Left colon (tissue), 2 donors: ENCODE measurements around the gene CCDC183. TPM values are rescaled to one million over a fixed set of nuclear protein-coding genes. Genes with fewer than 3 reads are reported as not detected.
"Not testable (repeated sequence)": the region's sequence is repeated elsewhere in the genome, so short reads cannot be mapped to it uniquely, and the experiment has no call there.

Source experiments
- ATAC-seq: fragments of 200-7000 bp; cut with Tn5 transposase; one replicate; pipeline ENCODE4 v1.9.1; 2020; ENCODE audit warnings: mild to moderate bottlenecking, moderate library complexity
- DNase-seq, 2 donors: peaks; one replicate each; pipeline ENCODE4 v3.0.0-alpha.2; 2020
- intact Hi-C, 2 donors: fragments of 100-400 bp; cut with DNase I in 1 of 2; cut with micrococcal nuclease in 1 of 2; formaldehyde crosslinking; loops; one replicate each; pipeline versions ENCODE4 v1.11.2 to v1.14.0; 2022; cut with DNase I, micrococcal nuclease
- long read RNA-seq: library from polyadenylated mRNA; unstranded; transcript quantifications from one replicate; pipeline ENCODE4 v2.0.0, GENCODE V29; 2021
- total RNA-seq, 2 donors: library from RNA; stranded (reverse); fragmentation: NEBNext Ultra II Directional; extraction: Animal tissue kit (Norgen Biotek cat#: 25700); gene quantifications; one replicate each; pipeline ENCODE4 v1.2.1, GENCODE V29; 2021
- donor health status: DM: no; HTN: no; CAD: no.
- donor health status: DM: yes; HTN: yes; CAD: no.

CCDC183 gene
- total RNA-seq, result 10 to 100 TPM; 20.6 to 35.1 TPM
- long read RNA-seq, partial matches to known transcripts, result 2 of 5 reads
- long read RNA-seq, other reads (novel, unspliced or antisense), result 3 of 5 reads

DNA sequence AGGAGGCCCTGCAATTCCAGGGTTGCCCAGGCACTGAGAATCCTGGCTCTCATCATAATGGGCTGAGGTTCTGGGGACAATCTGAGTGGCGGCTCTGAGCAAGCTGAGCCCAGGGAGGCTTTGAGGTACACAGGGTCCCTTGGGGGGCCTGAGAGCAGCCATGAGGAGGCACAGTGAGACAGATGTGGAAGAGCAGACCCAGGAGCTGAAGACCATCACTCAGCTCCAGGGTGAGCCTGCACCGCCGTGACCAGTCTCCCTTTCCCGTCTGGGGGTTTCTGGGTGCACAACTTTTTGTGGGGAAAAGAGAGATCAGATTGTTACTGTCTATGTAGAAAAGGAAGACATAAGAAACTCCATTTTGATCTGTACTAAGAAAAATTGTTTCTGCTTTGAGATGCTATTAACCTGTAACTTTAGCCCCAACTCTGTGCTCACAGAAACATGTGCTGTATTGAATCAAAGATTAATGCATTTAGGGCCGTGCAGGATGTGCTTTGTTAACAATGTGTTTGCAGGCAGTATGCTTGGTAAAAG is at the start of gene CCDC183:
Gene CCDC183 (plus strand): TSS at position 101 of the 537 bp plus-strand sequence. CDS start 60 bp downstream, at position 161.
- DNase-seq (no peak), ATAC-seq (no peak)
- intact Hi-C loops, result no loop called here

DNA sequence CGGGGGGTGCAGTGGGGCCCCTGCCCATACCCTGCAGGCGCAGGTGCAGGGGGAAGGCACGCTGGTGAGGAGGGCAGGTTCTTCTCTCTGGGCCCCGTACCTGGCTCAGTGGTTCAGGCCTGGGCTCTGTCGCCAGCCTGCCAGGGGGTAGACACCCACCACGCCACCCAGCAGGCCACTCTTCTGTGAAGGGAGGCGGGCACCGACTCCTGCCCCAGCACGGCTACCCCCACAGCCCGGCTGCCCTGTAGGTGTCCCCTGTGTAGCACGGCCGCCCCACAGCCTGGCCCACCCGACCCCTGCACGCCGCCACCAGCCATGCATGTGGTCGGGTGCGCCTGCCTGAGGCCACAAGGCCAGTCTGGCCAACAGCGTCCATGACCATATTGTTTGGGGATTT is 49.5 kb upstream of the CCDC183 start:
- intact Hi-C loops, result no loop called here
- no peak for ATAC-seq
- DNase-seq, result no peak

- intact Hi-C loops, result no loop called here
- no peak for ATAC-seq
- DNase-seq, result no peak
These were observed 48.7 kb upstream of the CCDC183 start for GRCh38 chr9:136747161-136748060.

DNA sequence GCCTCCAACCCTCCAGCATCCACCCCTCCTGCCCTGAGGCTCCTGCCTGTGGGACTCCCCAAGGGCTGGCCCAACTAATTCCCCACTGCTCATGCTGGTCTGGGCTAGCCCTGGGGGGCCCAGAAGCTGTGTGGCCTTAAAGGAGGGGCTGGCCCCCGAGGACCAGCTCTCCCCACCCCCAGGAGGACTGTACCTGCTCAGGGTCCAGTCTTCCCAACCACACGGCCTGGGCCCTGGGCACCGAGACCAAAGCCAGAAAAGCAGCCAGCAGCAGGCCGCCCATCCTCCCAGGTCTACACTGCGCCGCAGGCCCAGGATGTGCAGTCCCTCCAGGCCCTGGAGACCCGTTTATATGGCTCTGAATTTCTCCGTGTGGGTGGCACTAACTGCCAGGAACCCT is 47.9 kb upstream of the CCDC183 start, which contains the start of gene LCN6:
Gene LCN6 (minus strand): TSS at position 325 of the 400 bp plus-strand sequence. CDS start 42 bp downstream, at position 283.
- ATAC-seq (no peak), DNase-seq (no peak)
- intact Hi-C loops, result no loop called here

DNA sequence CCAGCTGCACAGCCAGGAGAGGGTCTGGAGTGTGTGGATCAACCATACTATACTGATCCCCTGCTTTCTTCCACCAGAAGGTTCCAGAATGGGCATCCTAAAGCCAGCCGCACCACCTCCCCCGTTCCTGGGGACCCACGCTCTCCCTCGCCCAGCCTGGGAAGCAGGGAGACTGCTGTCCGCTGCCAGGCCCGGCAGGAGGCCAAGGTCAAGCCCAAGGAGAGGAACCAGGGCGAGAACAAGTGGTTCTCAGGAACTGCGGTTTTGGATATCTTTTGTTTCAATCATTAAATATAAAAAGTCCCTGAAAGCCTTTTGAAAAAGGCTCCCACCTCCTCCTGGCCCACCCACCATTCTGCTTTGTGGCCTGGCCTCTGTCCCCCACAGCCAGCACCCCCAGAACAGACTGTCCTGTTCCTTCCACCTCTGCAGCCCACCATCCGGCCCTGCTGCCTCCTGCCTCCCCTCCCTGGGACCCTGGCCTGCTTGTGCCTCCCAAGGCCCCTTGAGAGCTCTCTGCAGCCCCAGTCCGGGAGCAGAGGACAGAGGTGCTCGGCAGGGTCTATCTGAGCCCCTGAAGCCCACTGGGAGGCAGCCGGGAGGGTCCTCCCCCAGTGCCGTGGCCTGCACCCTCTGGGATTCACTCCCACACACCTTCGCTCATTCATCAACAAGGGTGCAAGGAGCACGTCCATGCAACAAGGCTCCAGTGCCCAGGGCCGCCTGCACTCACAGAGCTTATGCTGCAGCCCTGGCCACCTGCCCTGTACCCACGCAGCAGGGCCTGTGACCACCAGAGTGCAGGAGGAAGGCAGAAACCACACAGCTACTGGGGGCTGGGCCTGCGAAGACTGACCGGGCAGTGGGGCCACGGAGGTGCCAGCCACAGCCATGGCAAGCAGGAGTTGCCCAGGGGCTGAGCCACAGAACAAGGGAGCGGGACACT is 47.2 kb upstream of the CCDC183 start:
- intact Hi-C loops, result no loop called here
- ATAC-seq (no peak), DNase-seq (no peak)

GRCh38 chr9:136750526-136750925 is 45.6 kb upstream of the CCDC183 start:
- DNase-seq, result no peak
- ATAC-seq, result no peak
- intact Hi-C loops, result no loop called here

DNA sequence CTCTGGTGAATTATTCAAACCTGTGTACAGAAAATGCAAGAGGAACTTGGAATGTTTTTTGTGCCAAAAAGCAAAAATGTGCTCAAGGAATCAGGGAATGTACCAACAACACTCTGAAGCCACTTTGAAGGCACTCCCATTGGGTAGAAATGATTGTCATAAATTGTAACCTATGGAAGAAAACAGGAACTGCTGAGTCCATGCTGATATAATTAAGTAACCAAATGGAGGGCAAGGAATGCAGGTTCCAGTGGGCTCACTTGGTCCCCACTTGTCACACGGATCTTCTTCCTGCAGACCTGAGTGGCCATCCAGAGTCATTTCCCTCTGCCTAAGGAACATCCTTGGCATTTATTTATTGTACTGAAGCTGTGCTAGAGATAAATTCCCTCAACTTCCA is 44.9 kb upstream of the CCDC183 start:
- ATAC-seq (no peak), DNase-seq (no peak)
- intact Hi-C loops, result no loop called here

GRCh38 chr9:136751814-136752213 is 44.3 kb upstream of the CCDC183 start:
- DNase-seq (no peak), ATAC-seq (no peak)
- intact Hi-C loops, result no loop called here

- no peak for DNase-seq
- ATAC-seq, result no peak
- intact Hi-C loops, result no loop called here
These were observed 42.6 kb upstream of the CCDC183 start for GRCh38 chr9:136753371-136754058.

DNA sequence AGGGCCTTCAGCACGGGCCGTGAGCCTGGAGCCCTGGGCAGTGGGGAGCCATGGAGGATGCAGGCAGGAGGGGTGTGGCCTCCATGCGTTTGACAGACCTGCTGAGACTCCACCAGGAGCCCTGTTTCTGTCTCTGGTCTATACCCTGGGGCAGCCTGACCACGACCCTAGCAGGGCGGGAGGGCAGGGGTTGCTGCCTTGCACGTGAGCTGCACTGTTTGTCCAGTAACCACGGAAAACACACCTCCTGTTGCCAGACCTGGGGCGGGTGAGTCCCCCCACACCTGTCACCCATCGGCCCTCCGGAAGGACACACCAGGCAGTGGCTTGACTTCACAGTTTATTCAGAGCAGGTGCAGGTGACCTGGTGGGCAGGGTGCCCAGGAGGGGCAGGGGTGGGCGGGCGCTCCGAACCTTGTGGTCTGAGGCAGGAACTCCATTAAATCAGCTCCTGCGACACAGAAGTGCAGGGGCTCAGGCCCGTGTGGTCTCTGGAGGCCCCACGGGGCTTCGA is 42.0 kb upstream of the CCDC183 start:
- intact Hi-C loops, result no loop called here
- ATAC-seq (no peak), DNase-seq (no peak)

GRCh38 chr9:136754626-136755301 is 41.4 kb upstream of the CCDC183 start:
- ATAC-seq (no peak), DNase-seq (no peak)
- intact Hi-C loops, result no loop called here

GRCh38 chr9:136755302-136756133 is 40.6 kb upstream of the CCDC183 start:
- ATAC-seq, DNase-seq, intact Hi-C loops: not testable (repeated sequence)

DNA sequence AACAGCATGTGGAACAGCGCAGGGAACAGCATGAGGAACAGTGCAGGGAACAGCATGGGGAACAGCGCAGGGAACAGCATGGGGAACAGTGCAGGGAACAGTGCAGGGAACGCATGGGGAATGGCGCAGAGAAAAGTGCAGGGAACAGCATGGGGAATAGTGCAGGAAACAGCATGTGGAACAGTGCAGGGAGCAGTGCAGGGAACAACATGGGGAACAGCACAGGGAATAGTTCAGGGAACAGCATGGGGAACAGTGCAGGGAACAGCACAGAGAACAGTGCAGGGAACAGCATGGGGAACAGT is 40.1 kb upstream of the CCDC183 start:
- DNase-seq, result no peak
- ATAC-seq, result no peak
- intact Hi-C loops, result no loop called here

DNA sequence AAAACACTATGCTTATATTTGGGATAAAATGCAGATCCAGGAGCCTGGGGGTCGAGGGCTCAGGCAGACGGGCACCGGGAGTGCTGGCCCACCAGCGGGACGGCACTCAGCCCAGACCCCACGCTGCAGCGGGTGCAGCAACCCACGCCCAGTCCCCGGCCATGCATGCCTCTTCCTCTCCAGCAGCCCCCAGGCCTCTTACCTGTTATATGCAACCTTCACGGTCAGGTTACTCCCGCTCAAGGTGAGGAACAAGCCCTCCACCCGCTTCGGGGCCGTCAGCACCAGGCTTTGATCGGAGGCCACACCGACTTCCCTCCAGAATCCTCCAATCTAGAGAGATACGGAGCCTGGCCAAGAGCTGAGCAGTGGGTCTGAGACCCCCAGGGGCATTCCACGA is 39.3 kb upstream of the CCDC183 start:
- intact Hi-C loops, result no loop called here
- no peak for DNase-seq
- no peak for ATAC-seq

GRCh38 chr9:136757328-136757727 is 38.8 kb upstream of the CCDC183 start:
- DNase-seq, result peak in 1 of 2 donors; percentile 25
- intact Hi-C loops, result no loop called here
- ATAC-seq, result no peak

DNA sequence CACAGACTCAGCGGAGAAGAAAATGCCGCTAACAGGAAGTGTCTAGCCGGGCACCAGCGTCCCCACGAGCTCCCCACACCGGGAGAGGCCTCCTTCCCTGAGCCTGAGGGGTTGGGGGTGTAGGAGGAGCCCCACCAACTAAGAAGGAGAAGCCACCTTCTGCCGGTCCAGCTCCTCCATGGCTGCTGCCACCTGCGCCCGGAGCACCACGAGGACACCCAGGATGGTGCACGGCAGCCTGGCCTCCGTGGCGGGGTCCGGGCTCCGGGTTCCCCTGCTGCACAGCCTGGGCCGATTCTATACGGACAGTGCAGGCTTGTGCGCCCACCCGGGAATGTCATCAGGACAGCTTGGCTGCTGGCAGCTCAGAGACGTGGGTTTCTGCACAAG is 38.4 kb upstream of the CCDC183 start:
- DNase-seq (no peak), ATAC-seq (no peak)
- intact Hi-C loops, result no loop called here

DNA sequence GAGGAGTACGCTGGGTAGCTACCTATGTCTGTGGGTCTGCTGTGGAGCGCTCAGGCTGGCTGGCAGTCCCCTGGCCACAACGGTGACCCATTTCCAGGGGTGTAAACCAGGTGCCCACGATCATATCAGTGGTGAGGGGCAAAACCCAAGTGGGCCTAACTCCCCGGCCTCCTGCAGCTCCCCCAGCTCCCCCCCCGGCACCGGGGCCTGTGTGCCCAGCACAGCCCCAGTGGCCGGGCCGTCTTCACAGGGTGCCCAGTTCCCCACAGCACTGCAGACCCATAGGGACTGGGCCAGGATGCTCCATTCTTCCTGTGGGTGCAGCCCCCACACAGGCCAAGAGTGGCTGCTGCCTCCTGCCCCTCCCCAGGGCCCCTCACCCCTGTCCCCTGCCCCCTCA is 37.1 kb upstream of the CCDC183 start:
- no peak for DNase-seq
- no peak for ATAC-seq
- intact Hi-C loops, result no loop called here
